CD4-positive, alpha-beta T cell (primary cell): Measurements from ENCODE around the gene SMYD4. TPM values are rescaled to one million over a fixed set of nuclear protein-coding genes. Genes with fewer than 3 reads are reported as not detected.
"Not testable (repeated sequence)": the region's sequence is repeated elsewhere in the genome, so short reads cannot be mapped to it uniquely, and the experiment has no call there.

ENCODE experiments used
- ATAC-seq: fragments of 200-7000 bp; cut with Tn5 transposase; one replicate; pipeline ENCODE4 v1.10.0; 2022; ENCODE audit warnings: mild to moderate bottlenecking; ENCODE audit not compliant: poor library complexity
- CTCF ChIA-PET: fragments of 350-600 bp; sonication (Branson Sonifier 250); formaldehyde crosslinking; loops from one replicate; lab custom pipeline; 2021; ENCODE audit warnings: antibody characterized with exemption, inconsistent platforms; lab: Charles Lee
- POLR2A ChIA-PET: fragments of 350-600 bp; sonication (Branson Sonifier 250); formaldehyde crosslinking; loops from one replicate; lab custom pipeline; 2021; ENCODE audit warnings: antibody characterized with exemption, inconsistent platforms; lab: Charles Lee
- DNase-seq, 14 experiments: peaks; one replicate each; pipeline ENCODE4 v3.0.0-alpha.2; 2013 to 2020; ENCODE audit warnings: mixed read lengths in 2 of 14
- H3K27ac ChIP-seq, 2 donors: one replicate each; pipeline versions ENCODE4 v1.5.1 to v1.7.0; 2013; ENCODE audit warnings: low read length in 2 of 2, low read depth in 1 of 2, mild to moderate bottlenecking in 1 of 2
- H3K27me3 ChIP-seq, 2 experiments: 1 replicate in 1 of 2; 2 replicates in 1 of 2; pipeline versions ENCODE4 v1.6.1 to v1.7.0; 2013; ENCODE audit warnings: low read length in 2 of 2, control low read depth in 1 of 2, mild to moderate bottlenecking in 1 of 2, moderate library complexity in 1 of 2; ENCODE audit not compliant: insufficient read depth in 2 of 2, control insufficient read depth in 1 of 2
- H3K36me3 ChIP-seq: one replicate; pipeline ENCODE4 v1.6.1; 2013; ENCODE audit warnings: low read length, control low read depth; ENCODE audit not compliant: insufficient read depth
- H3K4me1 ChIP-seq: one replicate; pipeline ENCODE4 v1.6.1; 2013; ENCODE audit warnings: low read length, control low read depth; ENCODE audit not compliant: insufficient read depth
- H3K4me3 ChIP-seq: one replicate; pipeline ENCODE4 v1.5.1; 2013; ENCODE audit warnings: mild to moderate bottlenecking, low read length, moderate library complexity
- H3K9me3 ChIP-seq, 2 experiments: 1 replicate in 1 of 2; 2 replicates in 1 of 2; pipeline versions ENCODE4 v1.6.1 to v1.7.0; 2013; ENCODE audit warnings: low read length in 2 of 2, mild to moderate bottlenecking in 2 of 2, control low read depth in 1 of 2, moderate library complexity in 1 of 2; ENCODE audit not compliant: control insufficient read depth in 1 of 2, insufficient read depth in 1 of 2
- H3K27ac Mint-ChIP-seq: one replicate; pipeline ENCODE4 v1.8.0; 2020; ENCODE audit warnings: mixed read lengths
- H3K27me3 Mint-ChIP-seq: one replicate; pipeline ENCODE4 v1.8.0; 2021; ENCODE audit warnings: mixed read lengths
- H3K36me3 Mint-ChIP-seq: one replicate; pipeline ENCODE4 v1.8.0; 2021; ENCODE audit warnings: low read depth, mixed read lengths
- H3K4me1 Mint-ChIP-seq: one replicate; pipeline ENCODE4 v1.8.0; 2021; ENCODE audit warnings: low read depth, mixed read lengths
- H3K4me3 Mint-ChIP-seq: one replicate; pipeline ENCODE4 v1.8.0; 2020; ENCODE audit warnings: mild to moderate bottlenecking, mixed read lengths
- H3K9me3 Mint-ChIP-seq: one replicate; pipeline ENCODE4 v1.8.0; 2020; ENCODE audit warnings: mixed read lengths
- intact Hi-C, 2 experiments: fragments of 100-400 bp; cut with DNase I in 1 of 2; cut with micrococcal nuclease in 1 of 2; formaldehyde crosslinking; loops; one replicate each; pipeline versions ENCODE4 v1.15.1 to v1.9.0; 2023 to 2025; cut with DNase I, micrococcal nuclease
- total RNA-seq, 174 experiments: library from RNA in 2 of 174; stranded (reverse) in 2 of 174; gene quantifications; one replicate each; pipeline ENCODE4 v1.2.3 and lab custom pipeline; 2021 to 2026
- TF ChIP-seq, protein P1 (sequence below): fragments of 200-600 bp; IDR thresholded peaks from one replicate; pipeline ENCODE4 v1.8.0; 2022; ENCODE audit warnings: antibody characterized with exemption, mild to moderate bottlenecking

The SMYD4 gene
- total RNA-seq, 2 experiments from 2014 or later = 9.3 to 10.6 TPM

DNA sequence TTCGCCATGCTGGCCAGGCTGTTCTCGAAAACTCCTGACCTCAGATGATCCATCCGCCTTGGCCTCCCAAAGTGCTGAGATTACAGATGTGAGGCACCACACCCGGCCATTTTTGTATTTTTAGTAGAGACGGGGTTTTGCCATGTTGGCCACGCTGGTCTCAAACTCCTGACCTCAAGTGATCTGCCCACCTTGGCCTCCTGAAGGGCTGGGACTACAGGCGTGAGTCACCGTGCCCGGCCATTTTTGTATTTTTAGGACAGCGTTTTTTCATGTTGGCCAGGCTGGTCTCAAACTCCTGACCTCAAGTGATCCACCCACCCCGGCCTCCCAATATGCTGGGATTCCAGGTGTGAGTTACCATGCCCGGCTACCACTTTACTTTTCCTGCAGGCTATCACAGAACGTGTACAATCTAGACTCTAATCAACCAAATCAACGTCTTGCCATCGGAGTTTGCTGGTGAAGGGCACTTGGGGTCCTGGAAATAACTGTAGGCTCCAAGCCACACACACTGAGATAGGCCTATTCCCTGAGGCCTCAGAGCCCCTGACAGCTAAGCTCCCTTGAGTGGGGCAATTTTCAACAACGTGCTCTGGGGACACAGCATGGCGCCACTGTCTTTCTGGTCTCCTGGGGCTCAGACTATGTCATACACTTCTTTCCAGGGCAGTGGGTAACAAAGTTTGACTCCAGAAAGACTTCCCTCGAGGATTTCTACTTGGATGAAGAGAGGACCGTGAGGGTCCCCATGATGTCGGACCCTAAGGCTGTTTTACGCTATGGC is 55.1 kb downstream of the SMYD4 start:
- H3K27me3 Mint-ChIP-seq = no peaks in the 10 kb centered on the region
- H3K27ac Mint-ChIP-seq = no peak overlapping the region
- H3K4me3 ChIP-seq = no peak overlapping the region
- TF ChIP-seq, protein P1, sequence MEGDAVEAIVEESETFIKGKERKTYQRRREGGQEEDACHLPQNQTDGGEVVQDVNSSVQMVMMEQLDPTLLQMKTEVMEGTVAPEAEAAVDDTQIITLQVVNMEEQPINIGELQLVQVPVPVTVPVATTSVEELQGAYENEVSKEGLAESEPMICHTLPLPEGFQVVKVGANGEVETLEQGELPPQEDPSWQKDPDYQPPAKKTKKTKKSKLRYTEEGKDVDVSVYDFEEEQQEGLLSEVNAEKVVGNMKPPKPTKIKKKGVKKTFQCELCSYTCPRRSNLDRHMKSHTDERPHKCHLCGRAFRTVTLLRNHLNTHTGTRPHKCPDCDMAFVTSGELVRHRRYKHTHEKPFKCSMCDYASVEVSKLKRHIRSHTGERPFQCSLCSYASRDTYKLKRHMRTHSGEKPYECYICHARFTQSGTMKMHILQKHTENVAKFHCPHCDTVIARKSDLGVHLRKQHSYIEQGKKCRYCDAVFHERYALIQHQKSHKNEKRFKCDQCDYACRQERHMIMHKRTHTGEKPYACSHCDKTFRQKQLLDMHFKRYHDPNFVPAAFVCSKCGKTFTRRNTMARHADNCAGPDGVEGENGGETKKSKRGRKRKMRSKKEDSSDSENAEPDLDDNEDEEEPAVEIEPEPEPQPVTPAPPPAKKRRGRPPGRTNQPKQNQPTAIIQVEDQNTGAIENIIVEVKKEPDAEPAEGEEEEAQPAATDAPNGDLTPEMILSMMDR = no peak
- ChIA-PET CTCF (interaction anchor here (1.7 kb wide), 1 partner anchor 10 kb away, joined by 3 read pairs; no protein-coding TSS in a partner anchor), POLR2A (interaction anchor here (1.1 to 2.7 kb wide), 3 partner anchors 9 to 58 kb away, joined by 3 to 10 read pairs (median 8); no protein-coding TSS in a partner anchor)
- no peaks in the 10 kb centered on the region for H3K9me3 ChIP-seq
- peaks cover 10% of the 10 kb centered on the region for H3K4me1 ChIP-seq
- peaks cover 7% of the 10 kb centered on the region for H3K4me1 Mint-ChIP-seq
- no peaks in the 10 kb centered on the region for H3K27me3 ChIP-seq
- no peaks in the 10 kb centered on the region for H3K9me3 Mint-ChIP-seq
- H3K27ac ChIP-seq = peak overlapping the region in 1 of 2 donors; percentile 2
- H3K4me3 Mint-ChIP-seq = no peak overlapping the region
- intact Hi-C loops = no loop called here
- peaks cover 20% of the 10 kb centered on the region for H3K36me3 ChIP-seq
- DNase-seq (no peak), ATAC-seq (no peak)
- H3K36me3 Mint-ChIP-seq = peaks cover 22% of the 10 kb centered on the region

DNA sequence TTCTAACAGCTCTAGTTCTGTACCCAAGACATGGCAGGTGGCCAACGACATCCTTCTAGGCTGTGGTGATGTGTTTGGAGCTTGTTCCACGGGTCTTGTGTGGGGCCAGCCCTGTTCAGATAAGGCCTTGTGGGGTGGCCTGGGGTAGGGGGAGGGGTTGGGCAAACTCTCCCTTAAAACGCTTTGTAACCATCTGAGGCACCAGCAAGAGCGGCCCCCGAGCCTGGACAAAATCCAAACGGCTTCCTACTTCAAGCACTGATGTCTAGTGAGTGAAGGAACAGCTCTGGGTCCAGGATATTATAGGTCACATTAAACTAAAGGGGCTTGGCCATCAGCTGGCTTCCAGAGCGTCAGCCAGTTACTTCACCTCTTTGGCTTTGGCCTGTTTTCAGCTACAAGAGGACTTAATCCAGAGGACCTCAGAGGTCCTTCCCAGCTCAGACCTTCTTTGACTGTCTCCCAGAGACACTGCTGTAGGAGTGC is 56.0 kb downstream of the SMYD4 start:
- POLR2A ChIA-PET = interaction anchor here (0.7 to 2.7 kb wide), 4 partner anchors 9 to 57 kb away, joined by 3 to 10 read pairs (median 6); no protein-coding TSS in a partner anchor
- H3K27ac Mint-ChIP-seq = peak overlapping the region; percentile 51

DNA sequence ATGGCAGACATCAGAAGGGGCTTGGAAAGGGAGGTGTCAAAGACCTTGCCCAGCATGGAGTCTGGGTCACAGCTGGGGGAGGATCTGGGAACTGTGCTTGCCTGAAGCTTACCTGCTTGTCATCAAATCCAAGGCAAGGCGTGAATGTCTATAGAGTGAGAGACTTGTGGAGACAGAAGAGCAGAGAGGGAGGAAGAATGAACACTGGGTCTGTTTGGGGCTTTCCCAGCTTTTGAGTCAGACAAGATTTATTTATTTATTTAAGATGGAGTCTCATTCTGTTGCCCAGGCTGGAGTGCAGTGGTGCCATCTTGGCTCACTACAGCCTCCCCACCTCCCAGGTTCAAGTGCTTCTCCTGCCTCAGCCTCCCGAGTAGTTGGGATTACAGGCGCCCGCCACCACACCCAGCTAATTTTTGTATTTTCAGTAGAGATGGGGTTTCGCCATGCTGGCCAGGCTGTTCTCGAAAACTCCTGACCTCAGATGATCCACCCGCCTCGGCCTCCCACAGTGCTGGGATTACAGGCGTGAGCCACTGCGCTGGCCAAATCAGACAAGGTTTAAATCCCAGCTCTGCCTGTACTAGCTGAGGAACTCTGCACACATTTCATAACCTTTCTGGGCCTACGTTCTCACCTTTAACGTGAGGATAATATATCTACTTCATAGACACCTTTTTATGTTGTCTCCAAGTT is 56.6 kb downstream of the SMYD4 start:
- H3K9me3 Mint-ChIP-seq, H3K4me3 Mint-ChIP-seq, intact Hi-C loops, H3K27me3 ChIP-seq, H3K27me3 Mint-ChIP-seq, H3K9me3 ChIP-seq, H3K4me3 ChIP-seq, ATAC-seq, H3K27ac ChIP-seq, H3K36me3 Mint-ChIP-seq: not testable (repeated sequence)
- peaks cover 18% of the 10 kb centered on the region for H3K36me3 ChIP-seq
- CTCF ChIA-PET = interaction anchor here (1.7 kb wide), 1 partner anchor 9 kb away, joined by 3 read pairs; no protein-coding TSS in a partner anchor
- peak overlapping the region; percentile 51 for H3K27ac Mint-ChIP-seq
- peak in 1 of 14 experiments; percentile 50 for DNase-seq
- peaks cover 11% of the 10 kb centered on the region for H3K4me1 Mint-ChIP-seq
- POLR2A ChIA-PET = interaction anchor here (0.7 to 2.7 kb wide), 3 partner anchors 9 to 56 kb away, joined by 3 to 10 read pairs (median 8); no protein-coding TSS in a partner anchor
- peaks cover 15% of the 10 kb centered on the region for H3K4me1 ChIP-seq

More for the DNA sequence above, 56.0 kb downstream of the SMYD4 start:
- Histone ChIP-seq H3K27me3 (no peaks in the 10 kb centered on the region), H3K9me3 (no peaks in the 10 kb centered on the region), H3K4me3 (no peak overlapping the region), H3K36me3 (peaks cover 20% of the 10 kb centered on the region), H3K4me1 (peaks cover 15% of the 10 kb centered on the region), H3K27ac (peak overlapping the region in 1 of 2 donors; percentile 2)
- TF ChIP-seq, protein P1 = no peak
- DNase-seq (no peak), ATAC-seq (no peak)
- intact Hi-C loops = no loop called here
- Mint-ChIP-seq H3K27me3 (no peaks in the 10 kb centered on the region), H3K36me3 (peaks cover 16% of the 10 kb centered on the region), H3K4me3 (no peak overlapping the region), H3K9me3 (no peaks in the 10 kb centered on the region), H3K4me1 (peaks cover 11% of the 10 kb centered on the region)
- CTCF ChIA-PET = interaction anchor here (1.7 kb wide), 1 partner anchor 10 kb away, joined by 3 read pairs; no protein-coding TSS in a partner anchor
